Dendritic cell treated with granulocyte-macrophage colony-stimulating factor and Interleukin-4, amounts not matched to agents 40 ng/mL and 50 ng/mL, for 4 days (primary cell): ENCODE data around the gene BRINP3.

Experiments
- H3K27ac Mint-ChIP-seq: one replicate; pipeline ENCODE4 v1.8.0; 2022; ENCODE audit warnings: mild to moderate bottlenecking, mixed read lengths
- H3K27me3 Mint-ChIP-seq: one replicate; pipeline ENCODE4 v1.8.0; 2022; ENCODE audit warnings: mild to moderate bottlenecking, mixed read lengths
- H3K36me3 Mint-ChIP-seq: one replicate; pipeline ENCODE4 v1.8.0; 2022; ENCODE audit warnings: low read depth, mixed read lengths
- H3K4me1 Mint-ChIP-seq: one replicate; pipeline ENCODE4 v1.8.0; 2022; ENCODE audit warnings: low read depth, mixed read lengths
- H3K4me3 Mint-ChIP-seq: one replicate; pipeline ENCODE4 v1.8.0; 2022; ENCODE audit warnings: mild to moderate bottlenecking, moderate library complexity, mixed read lengths
- H3K9me3 Mint-ChIP-seq: one replicate; pipeline ENCODE4 v1.8.0; 2022; ENCODE audit warnings: mixed read lengths
- intact Hi-C: fragments of 100-400 bp; cut with micrococcal nuclease; formaldehyde crosslinking; loops from one replicate; pipeline ENCODE4 v1.15.0; 2022

BRINP3 gene

DNA sequence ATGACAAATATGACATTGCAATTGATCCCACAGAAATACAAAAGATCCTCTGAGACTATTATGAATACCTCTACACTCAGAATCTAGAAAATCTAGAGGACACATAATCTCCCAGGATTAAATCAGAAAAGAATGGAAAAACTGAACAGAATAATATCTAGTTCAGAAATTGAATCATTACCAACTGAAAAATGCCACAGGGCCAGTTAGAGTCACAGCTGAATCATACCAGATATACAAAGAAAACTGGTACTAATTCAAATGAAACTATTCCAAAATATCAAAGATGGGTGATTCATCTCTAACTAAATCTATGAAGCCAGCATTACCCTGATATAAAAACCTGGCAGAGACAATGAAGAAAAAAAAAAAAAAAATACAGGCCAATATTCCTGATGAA, 149.3 kb downstream of the BRINP3 start:
- H3K9me3 Mint-ChIP-seq = no peaks in the 10 kb centered on the region
- H3K27me3 Mint-ChIP-seq = no peaks in the 10 kb centered on the region
- H3K4me1 Mint-ChIP-seq = no peaks in the 10 kb centered on the region
- intact Hi-C loops = no loop called here
- no peaks in the 10 kb centered on the region for H3K36me3 Mint-ChIP-seq
- no peak overlapping the region for H3K4me3 Mint-ChIP-seq
- H3K27ac Mint-ChIP-seq = no peak overlapping the region

DNA sequence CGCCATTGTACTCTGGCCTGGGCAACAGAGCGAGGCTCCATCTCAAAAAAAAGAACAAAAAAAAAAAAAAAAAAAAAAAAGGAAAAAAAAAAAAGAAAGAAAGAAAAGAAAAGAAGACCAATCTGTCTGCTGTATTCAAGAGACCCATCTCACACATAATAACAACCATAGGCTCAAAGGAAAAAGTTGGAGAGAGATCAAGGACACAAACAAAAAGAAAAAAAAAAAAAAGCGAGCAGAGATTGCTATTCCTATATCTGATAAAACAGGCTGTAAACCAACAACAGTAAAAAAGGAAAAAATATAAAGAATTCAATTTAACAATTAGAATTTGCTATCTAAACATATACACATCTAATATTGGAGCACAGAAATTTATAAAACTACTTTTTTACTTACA, 150.4 kb downstream of the BRINP3 start:
- Mint-ChIP-seq H3K4me3 (no peak overlapping the region), H3K9me3 (no peaks in the 10 kb centered on the region), H3K27ac (no peak overlapping the region), H3K4me1 (no peaks in the 10 kb centered on the region), H3K27me3 (no peaks in the 10 kb centered on the region), H3K36me3 (no peaks in the 10 kb centered on the region)
- intact Hi-C loops = no loop called here

DNA sequence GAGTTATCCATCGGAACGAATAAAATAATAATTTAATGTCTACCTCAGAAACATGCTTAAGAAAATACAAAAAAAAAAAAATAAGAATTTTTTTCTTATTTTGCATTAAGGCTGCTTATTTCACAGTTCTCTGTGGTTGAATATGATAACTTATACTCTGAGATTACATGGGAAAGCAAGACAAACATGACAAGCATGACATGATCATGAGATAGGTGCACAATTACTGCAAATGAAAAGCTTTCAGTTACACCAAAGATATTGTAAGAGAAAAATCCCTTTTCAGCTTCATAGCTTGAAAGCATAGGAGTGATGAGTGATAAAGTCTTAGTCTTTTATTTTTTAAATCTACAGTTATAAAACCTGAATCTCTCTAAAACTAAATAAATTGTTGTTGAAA, 154.1 kb downstream of the BRINP3 start:
- no peaks in the 10 kb centered on the region for H3K27me3 Mint-ChIP-seq
- intact Hi-C loops = no loop called here
- H3K4me3 Mint-ChIP-seq = no peak overlapping the region
- H3K4me1 Mint-ChIP-seq = no peaks in the 10 kb centered on the region
- no peak overlapping the region for H3K27ac Mint-ChIP-seq
- H3K9me3 Mint-ChIP-seq = no peaks in the 10 kb centered on the region
- no peaks in the 10 kb centered on the region for H3K36me3 Mint-ChIP-seq

DNA sequence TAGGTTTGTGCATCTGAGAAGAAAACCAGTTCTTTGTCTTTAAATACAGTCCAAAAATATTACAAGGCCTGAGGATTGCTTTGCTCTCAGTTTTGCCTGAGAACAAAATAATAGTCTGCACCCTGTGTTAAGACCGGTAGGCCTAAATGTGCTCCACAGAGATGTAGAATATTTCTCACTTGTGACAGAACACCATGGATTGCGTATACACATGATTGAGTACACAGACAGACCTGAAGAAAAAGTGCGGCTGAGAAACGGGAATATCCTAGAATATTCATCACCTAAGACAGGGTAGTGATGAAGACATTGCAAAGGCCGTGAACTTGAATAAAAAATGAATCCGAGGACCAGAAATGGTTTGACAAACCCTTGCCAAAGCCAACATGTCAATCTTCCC, 155.4 kb downstream of the BRINP3 start:
- Mint-ChIP-seq H3K9me3 (no peaks in the 10 kb centered on the region), H3K36me3 (no peaks in the 10 kb centered on the region), H3K4me3 (no peak overlapping the region), H3K27me3 (no peaks in the 10 kb centered on the region), H3K4me1 (no peaks in the 10 kb centered on the region), H3K27ac (no peak overlapping the region)
- intact Hi-C loops = no loop called here

DNA sequence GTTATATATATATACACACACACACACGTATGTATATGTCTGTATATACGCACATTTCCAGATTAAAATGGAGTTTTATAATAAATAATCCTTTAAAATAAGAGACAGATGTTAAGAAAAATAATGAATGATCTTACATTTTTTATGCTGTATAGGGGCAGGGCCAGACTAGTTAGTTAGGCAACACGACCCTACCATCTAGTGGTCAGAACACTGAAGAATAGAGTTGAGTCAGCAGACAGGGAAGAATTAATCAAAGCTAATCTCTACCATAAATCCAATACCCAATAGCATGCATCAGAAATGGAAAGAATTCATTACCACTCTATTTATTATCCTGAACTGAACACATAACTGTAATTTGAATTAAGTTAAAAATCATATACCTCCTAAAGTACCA, 156.7 kb downstream of the BRINP3 start:
- Mint-ChIP-seq H3K4me1 (no peaks in the 10 kb centered on the region), H3K27ac (no peak overlapping the region), H3K36me3 (no peaks in the 10 kb centered on the region), H3K27me3 (no peaks in the 10 kb centered on the region), H3K9me3 (no peaks in the 10 kb centered on the region), H3K4me3 (no peak overlapping the region)
- intact Hi-C loops = no loop called here

DNA sequence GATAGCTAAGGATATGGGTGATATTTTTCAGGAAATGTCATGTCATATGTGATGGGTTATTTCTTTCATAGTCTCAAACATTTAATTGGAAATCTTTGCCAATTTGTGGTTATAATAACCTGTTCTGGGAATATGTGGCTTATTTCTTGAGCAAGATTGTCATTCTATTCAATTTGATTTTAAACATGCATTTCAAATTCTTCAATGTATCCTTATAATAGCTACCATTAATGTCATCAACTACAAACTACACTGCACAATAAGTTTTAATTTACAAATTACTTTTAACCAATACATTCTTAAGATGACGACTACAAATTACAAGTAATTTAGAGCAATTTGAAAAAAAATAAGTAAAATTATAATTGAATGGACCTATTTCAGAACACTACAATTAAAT, 164.9 kb downstream of the BRINP3 start:
- H3K36me3 Mint-ChIP-seq = no peaks in the 10 kb centered on the region
- H3K4me3 Mint-ChIP-seq = no peak overlapping the region
- intact Hi-C loops = no loop called here
- H3K27me3 Mint-ChIP-seq = no peaks in the 10 kb centered on the region
- H3K4me1 Mint-ChIP-seq = no peaks in the 10 kb centered on the region
- peaks cover 9% of the 10 kb centered on the region for H3K9me3 Mint-ChIP-seq
- H3K27ac Mint-ChIP-seq = no peak overlapping the region

DNA sequence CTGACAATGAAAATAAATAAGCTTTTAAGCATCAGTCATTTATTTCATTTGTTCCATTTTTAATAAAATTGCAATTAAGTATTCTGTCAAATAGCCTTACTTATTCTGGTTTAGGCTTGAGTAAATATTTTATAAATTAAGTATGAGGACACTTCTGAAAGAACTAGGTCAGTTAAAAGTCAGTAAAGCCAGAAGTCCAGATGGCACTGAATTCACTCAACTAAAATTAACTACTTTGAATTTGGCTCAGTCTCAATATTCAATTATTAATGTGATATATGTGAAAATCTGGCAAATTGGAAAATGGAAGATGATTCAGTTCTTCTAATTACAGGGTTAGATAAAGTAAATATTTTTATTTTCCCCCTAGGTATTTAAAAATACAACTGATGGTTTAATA, 174.2 kb downstream of the BRINP3 start:
- no peaks in the 10 kb centered on the region for H3K27me3 Mint-ChIP-seq
- peaks cover 12% of the 10 kb centered on the region for H3K9me3 Mint-ChIP-seq
- no peak overlapping the region for H3K27ac Mint-ChIP-seq
- intact Hi-C loops = no loop called here
- no peak overlapping the region for H3K4me3 Mint-ChIP-seq
- no peaks in the 10 kb centered on the region for H3K36me3 Mint-ChIP-seq
- no peaks in the 10 kb centered on the region for H3K4me1 Mint-ChIP-seq

DNA sequence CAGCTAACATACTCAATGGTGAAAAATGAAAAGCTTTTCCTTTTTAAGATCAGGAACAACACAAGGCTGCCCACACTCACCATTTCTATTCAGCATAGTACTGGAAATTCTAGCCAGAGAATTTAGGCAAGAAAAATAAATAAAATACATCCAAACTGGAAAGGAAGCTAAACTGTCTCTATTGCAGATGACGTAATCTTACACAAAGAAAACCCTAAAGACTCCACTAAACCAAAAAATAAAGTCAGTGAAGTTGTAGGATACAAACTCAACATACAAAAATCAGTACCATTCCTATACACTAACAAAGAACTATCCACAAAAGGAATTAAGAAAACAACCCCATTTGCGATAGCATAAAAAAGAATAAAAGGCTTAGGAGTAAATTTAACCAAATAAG, 181.2 kb downstream of the BRINP3 start:
- H3K9me3 Mint-ChIP-seq = peaks cover 12% of the 10 kb centered on the region
- H3K36me3 Mint-ChIP-seq = no peaks in the 10 kb centered on the region
- no peaks in the 10 kb centered on the region for H3K4me1 Mint-ChIP-seq
- H3K27ac Mint-ChIP-seq = no peak overlapping the region
- intact Hi-C loops = no loop called here
- H3K4me3 Mint-ChIP-seq = no peak overlapping the region
- H3K27me3 Mint-ChIP-seq = no peaks in the 10 kb centered on the region

DNA sequence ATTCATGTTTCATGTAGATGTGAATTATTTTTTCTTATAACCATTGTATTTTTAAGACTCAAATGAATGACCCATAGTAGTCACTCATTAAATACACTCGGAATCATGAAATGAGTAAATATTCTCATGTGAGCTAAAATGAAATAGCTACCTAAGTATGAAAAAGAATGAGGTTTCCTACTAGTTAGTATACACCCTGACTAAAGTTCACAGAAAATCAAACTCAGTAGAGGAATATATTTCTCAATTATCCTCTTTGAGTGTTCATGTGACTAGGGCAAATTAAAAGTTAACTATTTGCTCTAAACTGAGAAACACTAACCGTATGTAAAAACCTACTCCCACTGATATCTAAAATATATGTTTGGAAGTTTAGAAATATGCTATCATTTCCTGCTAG, 187.8 kb downstream of the BRINP3 start:
- H3K9me3 Mint-ChIP-seq = no peaks in the 10 kb centered on the region
- H3K36me3 Mint-ChIP-seq = no peaks in the 10 kb centered on the region
- H3K27me3 Mint-ChIP-seq = no peaks in the 10 kb centered on the region
- H3K4me1 Mint-ChIP-seq = no peaks in the 10 kb centered on the region
- intact Hi-C loops = no loop called here
- H3K27ac Mint-ChIP-seq = no peak overlapping the region
- H3K4me3 Mint-ChIP-seq = no peak overlapping the region

DNA sequence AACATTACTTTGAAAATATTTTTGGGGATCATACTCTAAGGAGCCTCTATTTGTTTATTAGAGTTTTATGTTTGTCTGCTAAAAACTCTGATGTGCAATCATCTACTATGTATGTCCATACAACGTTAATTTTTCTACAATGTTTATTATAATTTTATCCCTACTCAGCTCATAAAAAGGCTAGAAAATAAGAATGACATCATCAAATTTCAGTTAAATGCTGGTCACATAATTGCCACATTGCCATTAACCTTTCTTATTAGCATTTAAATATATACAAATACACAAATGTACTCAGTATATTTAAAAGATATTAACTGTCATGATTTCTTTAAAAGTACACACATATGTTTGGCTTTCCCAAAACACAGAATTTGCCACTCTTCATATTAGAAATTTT, 191.6 kb downstream of the BRINP3 start:
- no peak overlapping the region for H3K27ac Mint-ChIP-seq
- H3K27me3 Mint-ChIP-seq = no peaks in the 10 kb centered on the region
- H3K4me3 Mint-ChIP-seq = no peak overlapping the region
- H3K36me3 Mint-ChIP-seq = no peaks in the 10 kb centered on the region
- H3K9me3 Mint-ChIP-seq = no peaks in the 10 kb centered on the region
- no peaks in the 10 kb centered on the region for H3K4me1 Mint-ChIP-seq
- intact Hi-C loops = no loop called here

DNA sequence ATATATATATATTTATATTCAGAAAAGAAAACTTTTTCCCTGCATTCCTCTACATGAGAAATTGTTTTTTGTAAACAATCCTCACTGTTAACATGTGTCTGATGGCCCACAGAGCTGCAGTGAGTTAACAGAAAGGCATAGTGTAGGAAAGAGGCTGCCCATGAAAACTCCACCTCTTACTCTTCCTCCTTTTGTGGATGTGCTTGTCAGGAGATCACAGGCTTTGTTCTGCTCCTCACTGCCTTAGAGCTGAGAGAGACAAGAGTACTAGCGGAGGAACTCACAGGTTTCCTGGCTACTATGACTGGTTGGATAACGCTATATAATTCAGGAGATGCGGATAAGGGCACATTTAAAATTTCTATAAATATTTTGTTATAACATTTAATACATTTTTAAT, 200.6 kb downstream of the BRINP3 start:
- intact Hi-C loops = no loop called here
- H3K27me3 Mint-ChIP-seq = no peaks in the 10 kb centered on the region
- no peaks in the 10 kb centered on the region for H3K36me3 Mint-ChIP-seq
- H3K27ac Mint-ChIP-seq = no peak overlapping the region
- H3K4me3 Mint-ChIP-seq = no peak overlapping the region
- H3K9me3 Mint-ChIP-seq = no peaks in the 10 kb centered on the region
- no peaks in the 10 kb centered on the region for H3K4me1 Mint-ChIP-seq

DNA sequence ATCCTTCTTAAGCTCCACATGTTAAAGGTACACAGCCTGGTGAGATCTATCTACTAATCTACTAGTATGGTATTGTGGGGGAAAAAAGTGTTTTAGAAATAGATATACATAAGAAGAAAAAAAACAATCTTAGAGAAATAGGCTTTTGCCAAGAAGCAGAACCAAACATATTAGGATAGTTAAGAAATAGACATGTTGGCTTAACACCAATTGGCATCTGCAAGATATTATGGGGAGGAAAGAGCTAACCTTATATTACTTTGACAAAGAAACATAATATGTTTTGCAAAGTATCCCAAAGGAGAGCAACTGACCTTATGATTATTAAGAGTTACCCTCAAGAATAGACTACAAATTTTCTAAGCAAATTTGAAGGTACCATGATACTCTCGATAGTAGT, 202.9 kb downstream of the BRINP3 start:
- Mint-ChIP-seq H3K4me1 (no peaks in the 10 kb centered on the region), H3K9me3 (no peaks in the 10 kb centered on the region)
- intact Hi-C loops = no loop called here

DNA sequence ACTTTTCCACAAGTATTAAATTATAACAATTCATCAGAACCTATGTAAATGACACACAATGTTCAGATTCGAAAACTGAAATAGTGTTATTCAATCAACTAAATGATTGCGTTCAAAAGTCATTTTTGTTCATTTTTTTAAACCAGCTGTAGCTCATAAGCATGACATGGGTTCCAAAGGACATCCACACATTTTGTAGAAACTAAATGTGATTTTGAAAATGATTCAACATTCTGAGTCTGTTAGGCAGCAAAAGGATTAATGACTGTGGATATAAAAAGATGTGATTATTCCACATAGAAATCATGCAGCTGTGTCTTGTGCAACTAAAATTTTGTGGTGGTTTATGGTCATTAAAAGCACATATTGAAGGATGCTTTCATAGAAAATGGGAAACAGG, 204.5 kb downstream of the BRINP3 start:
- Mint-ChIP-seq H3K36me3 (no peaks in the 10 kb centered on the region), H3K27ac (no peak overlapping the region), H3K4me3 (no peak overlapping the region), H3K27me3 (no peaks in the 10 kb centered on the region), H3K4me1 (no peaks in the 10 kb centered on the region), H3K9me3 (no peaks in the 10 kb centered on the region)
- intact Hi-C loops = no loop called here

More for the DNA sequence above, 202.9 kb downstream of the BRINP3 start:
- H3K27ac Mint-ChIP-seq = no peak overlapping the region
- H3K27me3 Mint-ChIP-seq = no peaks in the 10 kb centered on the region
- H3K36me3 Mint-ChIP-seq = no peaks in the 10 kb centered on the region
- H3K4me3 Mint-ChIP-seq = no peak overlapping the region

DNA sequence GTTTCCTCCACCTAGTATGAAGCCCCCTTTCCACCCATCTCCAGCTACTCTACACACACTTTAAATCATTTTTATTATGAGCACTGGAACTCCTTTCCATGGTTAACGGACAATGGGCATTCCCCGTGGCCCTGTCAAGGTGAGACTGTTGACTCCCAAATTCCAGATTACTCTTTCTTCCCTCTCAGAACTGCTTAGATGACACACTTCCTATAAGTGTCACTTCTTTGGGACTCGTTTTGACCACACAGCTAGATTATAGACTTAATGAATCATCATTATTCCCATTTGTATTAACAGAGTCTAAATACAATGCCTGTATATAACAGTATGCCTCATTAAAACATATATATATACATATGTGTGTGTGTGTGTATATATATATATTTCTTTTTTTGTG, 215.1 kb downstream of the BRINP3 start:
- no peak overlapping the region for H3K4me3 Mint-ChIP-seq
- no peak overlapping the region for H3K27ac Mint-ChIP-seq
- H3K36me3 Mint-ChIP-seq = no peaks in the 10 kb centered on the region
- intact Hi-C loops = no loop called here
- peaks cover 18% of the 10 kb centered on the region for H3K9me3 Mint-ChIP-seq
- no peaks in the 10 kb centered on the region for H3K4me1 Mint-ChIP-seq
- H3K27me3 Mint-ChIP-seq = no peaks in the 10 kb centered on the region

DNA sequence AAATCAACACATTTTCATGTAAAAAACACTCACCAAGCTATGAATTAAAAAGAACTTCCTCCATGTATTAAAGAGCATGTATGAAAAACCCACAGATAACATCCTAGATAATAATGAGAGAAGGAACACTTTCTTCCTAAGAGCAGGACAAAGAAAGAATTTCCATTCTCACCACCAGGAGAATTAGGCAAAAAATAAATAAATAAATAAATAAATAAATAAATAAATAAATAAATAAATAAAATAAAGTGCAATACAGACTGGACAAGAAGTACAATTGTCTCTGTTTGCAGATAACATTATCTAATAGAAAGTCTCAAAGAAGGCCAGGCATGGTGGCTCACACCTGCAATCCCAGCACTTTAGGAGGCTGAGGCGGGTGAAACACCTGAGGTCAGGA, 218.2 kb downstream of the BRINP3 start:
- Mint-ChIP-seq H3K36me3 (no peaks in the 10 kb centered on the region), H3K4me3 (no peak overlapping the region), H3K27ac (no peak overlapping the region), H3K9me3 (peaks cover 42% of the 10 kb centered on the region), H3K4me1 (no peaks in the 10 kb centered on the region), H3K27me3 (no peaks in the 10 kb centered on the region)
- intact Hi-C loops = no loop called here

DNA sequence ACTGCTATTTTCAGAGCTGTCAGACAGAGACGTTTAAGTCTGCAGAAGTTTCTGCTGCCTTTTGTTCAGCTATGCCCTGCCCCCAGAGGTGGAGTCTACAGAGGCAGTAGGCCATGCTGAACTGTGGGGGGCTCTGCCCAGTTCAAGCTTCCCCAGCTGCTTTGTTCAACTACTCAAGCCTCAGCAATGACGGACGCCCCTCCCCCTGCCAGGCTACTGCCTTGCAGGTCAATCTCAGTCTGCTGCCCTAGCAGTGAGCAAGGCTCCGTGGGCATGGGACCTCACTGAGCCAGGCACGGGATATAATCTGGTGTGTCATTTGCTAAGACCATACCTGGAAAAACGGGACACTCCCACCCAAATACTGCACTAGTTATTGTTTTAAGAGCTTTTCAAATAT, 219.7 kb downstream of the BRINP3 start:
- no peaks in the 10 kb centered on the region for H3K27me3 Mint-ChIP-seq
- intact Hi-C loops = no loop called here
- H3K36me3 Mint-ChIP-seq = no peaks in the 10 kb centered on the region
- no peak overlapping the region for H3K27ac Mint-ChIP-seq
- H3K4me1 Mint-ChIP-seq = no peaks in the 10 kb centered on the region
- peaks cover 36% of the 10 kb centered on the region for H3K9me3 Mint-ChIP-seq
- no peak overlapping the region for H3K4me3 Mint-ChIP-seq
